Activated CD4-positive, alpha-beta T cell treated with anti-CD3 and anti-CD28 coated beads for 4 hours (primary cell): ENCODE data around the gene ANKRD60.

Experiments used
- DNase-seq, 2 donors: peaks; one replicate each; pipeline ENCODE4 v3.0.0-alpha.2; 2020

The ANKRD60 gene

DNA sequence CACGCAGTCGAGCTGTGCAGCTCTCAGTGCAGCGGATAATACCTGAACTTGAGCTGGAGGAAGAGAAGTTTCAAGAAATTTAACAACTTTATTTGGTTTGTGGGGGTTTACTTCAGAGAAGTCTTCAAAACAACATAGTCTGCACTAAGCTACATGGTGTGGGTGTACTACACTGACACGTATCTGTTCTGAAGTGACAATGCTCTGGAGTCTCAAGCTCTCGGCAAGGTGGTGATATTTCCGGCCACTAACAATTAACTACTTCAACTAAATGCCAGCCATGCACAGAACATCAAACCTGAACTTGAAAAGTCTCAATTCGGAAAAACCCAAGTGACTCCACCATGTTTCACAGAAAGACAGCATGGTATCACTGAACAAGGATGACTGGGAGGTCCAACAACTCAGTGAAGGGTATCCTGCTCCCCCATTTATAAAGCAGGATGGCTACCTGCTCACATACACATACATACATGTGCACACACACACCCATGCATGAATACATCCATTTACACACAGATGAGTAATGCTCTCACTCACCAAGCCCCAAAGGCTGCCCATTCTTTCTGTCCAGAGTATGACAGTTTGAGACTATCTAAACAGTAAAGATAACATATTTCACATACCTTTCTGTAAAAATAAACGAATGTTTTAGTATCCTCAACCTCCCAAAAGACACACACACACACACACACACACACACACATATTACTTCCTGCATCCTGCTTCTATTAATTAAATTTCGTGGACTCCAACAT, 15.4 kb upstream of the ANKRD60 start:
- no peak for DNase-seq

DNA sequence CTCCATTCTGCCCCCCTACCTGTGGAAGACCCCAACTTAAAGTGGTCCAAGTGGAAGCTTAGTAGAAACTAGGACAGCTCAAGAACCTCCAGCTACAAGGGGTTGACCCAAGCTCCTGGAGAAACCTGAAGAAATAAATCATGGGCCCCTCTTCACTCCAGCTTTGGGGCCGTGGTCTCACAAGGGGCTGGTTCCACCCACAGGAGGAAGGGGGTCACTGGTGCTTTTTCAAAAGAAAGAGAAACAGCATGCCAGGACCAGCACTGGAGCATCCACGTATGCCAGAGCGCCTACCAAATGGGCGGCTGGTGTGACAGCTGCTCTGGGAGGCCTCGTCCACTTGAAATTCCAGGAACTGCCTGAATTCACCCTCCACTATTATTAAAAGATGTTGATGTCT, 14.4 kb upstream of the ANKRD60 start:
- DNase-seq: no peak

GRCh38 chr20:58241766-58242465, 13.5 kb upstream of the ANKRD60 start:
- no peak for DNase-seq

DNA sequence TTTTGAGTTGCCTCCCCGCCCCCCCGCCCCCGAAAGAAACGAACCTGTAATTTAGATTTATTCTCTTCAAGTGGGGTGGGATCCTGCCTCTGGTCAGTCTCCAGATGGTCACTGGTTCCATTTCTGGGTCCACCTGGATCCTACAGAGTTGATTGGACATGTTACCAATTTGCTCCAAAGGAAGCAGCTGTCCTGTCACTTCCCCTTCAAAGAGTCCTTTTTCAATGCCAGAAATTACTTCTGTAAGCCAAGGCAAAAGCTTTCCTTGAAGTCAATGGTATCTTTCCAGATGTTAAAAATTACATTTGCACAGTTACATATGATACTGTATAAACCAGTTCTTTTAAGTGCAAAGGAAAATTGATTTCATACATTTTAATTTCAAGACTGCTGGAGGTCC, 12.0 kb upstream of the ANKRD60 start:
- no peak for DNase-seq

- DNase-seq: no peak
Observed at GRCh38 chr20:58239216-58239615, 10.8 kb upstream of the ANKRD60 start.

GRCh38 chr20:58238490-58238889, 10.0 kb upstream of the ANKRD60 start:
- DNase-seq: no peak

- no peak for DNase-seq
Observed at GRCh38 chr20:58237318-58238132, 9.1 kb upstream of the ANKRD60 start.

GRCh38 chr20:58236612-58237317, 8.3 kb upstream of the ANKRD60 start:
- DNase-seq: peak; percentile 80 to 88

- DNase-seq: no peak
Observed at GRCh38 chr20:58235010-58235409, 6.6 kb upstream of the ANKRD60 start.

GRCh38 chr20:58233881-58234528, 5.6 kb upstream of the ANKRD60 start:
- peak; percentile 16 to 43 for DNase-seq

DNA sequence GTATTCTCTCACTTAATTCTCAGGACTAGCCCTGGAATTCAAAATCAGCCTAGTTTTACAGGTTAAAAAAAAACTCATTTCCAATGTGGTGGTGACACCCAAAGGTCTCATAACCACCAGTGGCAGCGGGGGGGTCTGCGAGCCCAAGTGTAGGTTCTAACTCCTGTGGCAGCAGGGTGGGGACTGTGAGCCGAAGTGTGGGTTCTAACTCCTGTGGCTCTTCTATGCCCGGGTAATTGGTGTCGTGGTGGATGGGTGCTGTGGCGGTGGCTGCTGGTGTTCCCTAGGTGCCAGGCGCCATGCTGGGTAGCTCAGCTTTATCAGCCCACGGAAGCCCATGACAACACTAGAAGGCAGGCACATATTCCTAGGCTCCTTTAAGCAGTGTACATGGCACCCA, 4.9 kb upstream of the ANKRD60 start:
- DNase-seq: no peak

DNA sequence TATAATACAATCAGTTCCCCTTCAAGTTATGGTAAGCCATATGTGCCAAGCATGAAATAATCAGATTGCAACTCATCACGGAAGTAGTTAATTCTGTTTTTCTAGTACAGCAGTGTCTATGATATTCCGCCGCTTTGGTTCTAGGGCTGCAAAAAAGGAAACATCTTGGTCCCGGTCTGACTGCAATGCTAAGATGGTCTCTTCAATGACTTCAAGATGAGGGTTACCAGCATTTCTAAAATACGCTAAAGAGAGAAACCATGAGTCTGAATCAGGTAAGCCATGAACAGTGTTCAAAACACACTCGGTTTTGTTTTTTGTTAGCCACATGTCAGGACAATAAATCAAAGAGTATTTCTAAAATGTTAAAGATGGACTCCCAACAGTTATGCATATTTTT, 3.2 kb upstream of the ANKRD60 start:
- DNase-seq: no peak

DNA sequence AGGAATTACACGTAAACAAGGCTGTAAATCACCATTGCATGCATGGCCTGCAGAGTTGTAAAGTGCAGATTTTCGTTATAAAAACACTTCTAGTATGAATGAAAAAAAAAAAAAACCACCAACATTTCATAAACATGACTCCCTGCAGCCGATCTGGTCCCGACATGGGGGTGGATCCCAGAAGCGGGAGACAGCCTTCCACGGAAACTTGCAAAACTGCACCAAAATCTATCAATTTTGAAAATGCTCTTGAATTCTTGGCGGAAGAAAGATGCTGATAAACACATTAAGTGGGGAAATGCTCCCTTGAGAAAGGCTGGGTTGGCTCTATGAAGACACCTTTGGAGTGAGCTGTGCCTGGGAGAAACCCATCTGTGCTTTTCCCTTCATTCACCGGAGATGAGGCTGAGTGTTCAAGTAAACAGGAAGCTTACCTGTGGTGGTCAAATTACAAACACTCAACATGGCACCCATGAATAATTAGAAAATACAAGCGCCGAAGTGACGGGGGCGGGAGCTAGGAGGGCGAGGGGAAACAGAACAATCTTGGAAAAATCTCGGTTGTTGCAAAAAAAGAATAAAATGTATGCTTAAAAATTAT, 845 bp upstream of the ANKRD60 start:
- no peak for DNase-seq

- DNase-seq: no peak
Observed at GRCh38 chr20:58228103-58228483, 360 bp downstream of the ANKRD60 start.

- no peak for DNase-seq
Observed at GRCh38 chr20:58227391-58228102, 906 bp downstream of the ANKRD60 start.

DNA sequence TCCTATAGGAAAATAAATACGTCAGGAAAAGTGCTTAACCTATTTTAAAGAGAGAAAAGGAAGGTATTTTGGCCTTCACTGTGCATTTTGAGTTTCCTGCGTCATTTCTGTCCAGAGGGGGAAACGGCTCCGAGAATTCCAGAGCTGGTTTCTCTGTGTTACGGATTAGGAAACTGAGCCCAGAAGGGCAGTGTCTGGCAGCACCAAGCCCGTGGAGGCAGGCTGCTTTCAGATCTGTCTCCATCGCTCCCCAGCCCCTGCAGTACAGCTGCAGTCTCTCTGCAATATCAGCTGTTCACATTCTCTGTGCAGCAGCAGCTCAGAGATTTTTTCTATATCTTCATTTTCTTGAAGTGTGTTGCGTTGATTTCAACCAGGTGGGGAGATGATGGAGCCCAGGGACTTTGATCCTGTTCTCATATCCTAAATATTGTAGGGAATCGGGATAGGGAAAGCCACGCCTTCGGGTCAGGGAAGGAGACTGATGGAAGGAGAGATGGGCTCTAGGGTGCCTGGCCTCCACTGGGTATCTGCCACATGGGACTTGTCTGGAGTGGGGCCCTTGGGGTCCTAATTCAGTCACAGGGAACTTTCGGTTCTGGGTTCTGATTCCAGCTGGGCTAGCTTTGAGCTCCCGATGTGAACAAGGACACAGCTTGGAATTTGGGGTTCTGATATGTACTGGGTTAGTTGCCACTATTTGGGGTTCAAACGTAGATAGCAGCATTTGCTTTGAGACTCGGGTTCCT, 2.8 kb downstream of the ANKRD60 start:
- no peak for DNase-seq

DNA sequence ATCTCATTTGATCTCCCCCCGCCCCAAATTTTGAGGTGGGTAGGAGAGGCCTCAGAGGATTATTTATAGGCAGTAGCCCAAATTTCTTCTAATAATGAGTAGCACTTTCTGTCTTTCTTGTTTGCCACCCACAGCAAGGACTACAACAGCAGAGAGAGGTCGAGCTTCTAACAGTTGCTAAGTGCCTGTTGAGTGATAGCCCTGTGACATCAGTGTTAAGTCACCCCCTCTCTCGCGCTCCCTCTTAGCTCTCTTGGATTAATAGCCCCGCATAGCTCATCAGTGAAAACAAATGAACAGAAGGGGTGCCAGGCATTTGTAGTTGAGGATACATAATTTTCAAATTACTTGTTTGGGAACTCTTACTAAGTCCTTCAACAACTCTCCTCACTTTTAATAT, 3.5 kb downstream of the ANKRD60 start:
- DNase-seq: no peak

DNA sequence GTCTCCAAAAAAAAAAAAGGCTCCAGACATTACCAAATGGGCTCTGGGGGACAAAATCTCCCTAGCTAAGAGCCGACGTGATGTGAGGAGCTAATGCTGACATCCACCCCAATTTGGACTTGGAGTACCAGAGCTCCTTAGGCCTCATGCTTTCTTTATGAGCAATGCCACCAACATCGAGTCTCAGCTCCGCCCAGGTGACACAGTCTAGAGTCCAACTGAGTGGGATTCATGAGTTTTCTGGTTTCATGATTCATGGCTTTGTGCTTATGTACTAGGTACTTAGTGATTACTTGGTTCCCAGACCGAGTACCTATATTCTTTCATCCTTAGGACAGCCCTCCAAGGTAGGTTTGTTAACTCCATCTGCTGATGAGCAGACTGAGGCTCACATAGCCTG, 4.4 kb downstream of the ANKRD60 start:
- no peak for DNase-seq

DNA sequence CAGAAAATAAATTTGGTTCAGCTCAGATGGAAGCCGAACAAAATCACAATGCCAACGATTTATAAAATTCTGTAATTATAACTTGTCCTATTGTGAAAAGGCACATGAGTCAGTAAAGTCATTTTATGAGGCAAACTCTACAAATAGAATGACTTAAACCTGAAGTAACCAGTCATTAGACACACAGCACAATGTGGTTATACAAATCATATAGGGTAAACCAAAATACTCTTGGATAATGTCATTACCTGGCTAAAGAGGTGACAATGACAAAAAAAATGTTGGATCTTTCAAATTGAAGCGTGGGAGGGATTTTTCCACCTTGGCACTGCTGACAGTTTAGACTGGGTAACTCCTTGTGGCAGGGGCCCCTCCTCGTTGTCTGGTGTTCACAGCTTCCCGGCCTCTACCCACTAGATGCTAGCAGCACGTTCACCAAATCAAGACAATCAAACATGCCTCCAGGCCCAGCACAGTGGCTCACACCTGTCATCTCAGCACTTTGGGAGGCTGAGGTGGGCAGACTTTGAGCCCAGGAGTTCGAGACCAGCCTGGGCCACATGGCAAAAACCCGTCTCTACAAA, 5.0 kb downstream of the ANKRD60 start:
- no peak for DNase-seq

GRCh38 chr20:58222446-58222845, 6.0 kb downstream of the ANKRD60 start:
- DNase-seq: no peak
